ENCODE measurements around the gene UBE2O.

UBE2O gene

DNA sequence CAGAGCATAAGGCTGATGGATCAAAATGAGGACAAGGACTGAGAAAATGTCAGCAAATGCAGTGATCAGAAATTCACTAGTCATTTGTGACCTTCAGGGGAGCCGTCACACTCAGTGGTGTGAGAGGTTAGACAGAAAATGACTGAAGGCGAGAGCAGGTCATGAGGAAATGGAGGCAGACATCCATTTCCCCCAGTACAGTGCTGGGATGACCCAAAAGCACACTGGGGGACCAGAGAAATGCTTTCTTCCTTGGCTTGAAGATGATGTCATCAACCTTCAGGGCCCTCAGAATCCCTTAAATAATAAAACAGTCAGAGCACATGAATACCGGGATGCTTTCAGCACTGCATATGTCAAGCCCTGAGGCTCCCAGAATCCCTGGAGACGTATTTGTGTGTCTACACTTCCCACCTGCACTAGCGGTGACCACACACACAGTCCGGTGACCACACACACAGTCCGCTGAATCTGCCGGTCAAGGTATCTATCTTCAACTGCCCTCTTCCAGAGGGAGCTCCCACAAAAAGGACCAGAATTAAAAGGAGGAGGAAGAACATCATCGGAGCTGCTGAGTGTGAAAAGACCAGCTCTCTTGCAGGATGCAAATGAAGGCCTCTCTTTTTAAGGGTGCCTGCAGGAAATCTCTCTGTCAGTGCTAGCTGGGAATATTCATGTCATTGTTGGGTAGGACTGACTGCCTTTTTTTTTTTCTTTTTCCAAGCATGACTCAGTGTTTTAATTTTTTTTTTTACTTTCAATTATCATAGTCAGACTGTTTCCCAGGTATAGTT is 8.2 kb downstream of the UBE2O start (continued):
- TF ChIP-seq ZNF433 (tag by site-specific recombination; IDR thresholded peaks at IDR 0.05; ENCODE audit: low read depth) = no peak
- TF ChIP-seq ZNF239 (tag by site-specific recombination; IDR thresholded peaks at IDR 0.05) = no peak
- TF ChIP-seq ZNF664 (tag by site-specific recombination; IDR thresholded peaks at IDR 0.05) = no peak
- TF ChIP-seq ZNF121 (tag by site-specific recombination; IDR thresholded peaks at IDR 0.05) = no peak
- no peak for TF ChIP-seq ZNF670 (tag by site-specific recombination; IDR thresholded peaks at IDR 0.05; ENCODE audit: low read depth)
- peak; percentile 64; the same call in 1 of the 2 replicates for TF ChIP-seq ZBTB48 (tag by site-specific recombination; IDR thresholded peaks at IDR 0.05)
- no peak for TF ChIP-seq MZF1 (tag by site-specific recombination; IDR thresholded peaks at IDR 0.05; ENCODE audit: borderline replicate concordance)
- TF ChIP-seq WT1 (tag by site-specific recombination; IDR thresholded peaks at IDR 0.05) = no peak
- peak; percentile 53 for TF ChIP-seq ZNF366 (tag by site-specific recombination; conservative IDR thresholded peaks at IDR 0.05)
- no peak for TF ChIP-seq ZNF658 (tag by site-specific recombination; IDR thresholded peaks at IDR 0.05)
- TF ChIP-seq, protein P1, sequence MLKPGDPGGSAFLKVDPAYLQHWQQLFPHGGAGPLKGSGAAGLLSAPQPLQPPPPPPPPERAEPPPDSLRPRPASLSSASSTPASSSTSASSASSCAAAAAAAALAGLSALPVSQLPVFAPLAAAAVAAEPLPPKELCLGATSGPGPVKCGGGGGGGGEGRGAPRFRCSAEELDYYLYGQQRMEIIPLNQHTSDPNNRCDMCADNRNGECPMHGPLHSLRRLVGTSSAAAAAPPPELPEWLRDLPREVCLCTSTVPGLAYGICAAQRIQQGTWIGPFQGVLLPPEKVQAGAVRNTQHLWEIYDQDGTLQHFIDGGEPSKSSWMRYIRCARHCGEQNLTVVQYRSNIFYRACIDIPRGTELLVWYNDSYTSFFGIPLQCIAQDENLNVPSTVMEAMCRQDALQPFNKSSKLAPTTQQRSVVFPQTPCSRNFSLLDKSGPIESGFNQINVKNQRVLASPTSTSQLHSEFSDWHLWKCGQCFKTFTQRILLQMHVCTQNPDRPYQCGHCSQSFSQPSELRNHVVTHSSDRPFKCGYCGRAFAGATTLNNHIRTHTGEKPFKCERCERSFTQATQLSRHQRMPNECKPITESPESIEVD (tag by site-specific recombination; IDR thresholded peaks at IDR 0.05) = no peak
- TF ChIP-seq ZNF76 (tag by site-specific recombination; IDR thresholded peaks at IDR 0.05; ENCODE audit: borderline replicate concordance, low read depth) = no peak
- TF ChIP-seq EGR2 (tag by site-specific recombination; IDR thresholded peaks at IDR 0.05; ENCODE audit: low read depth) = no peak
- TF ChIP-seq ZBTB21 (tag by site-specific recombination; IDR thresholded peaks at IDR 0.05) = 0 out of 2 replicates have a peak, but pooled peaks have one; percentile 22
- no peak for TF ChIP-seq ZIC2 (tag by site-specific recombination; IDR thresholded peaks at IDR 0.05)
- no peak for TF ChIP-seq PRDM1 (tag by site-specific recombination; IDR thresholded peaks at IDR 0.05)
- no peak for TF ChIP-seq KLF1 (tag by site-specific recombination; IDR thresholded peaks at IDR 0.05)
- no peak for TF ChIP-seq BCL11B (tag by site-specific recombination; IDR thresholded peaks at IDR 0.05; ENCODE audit: low read depth)
- TF ChIP-seq, protein P2, sequence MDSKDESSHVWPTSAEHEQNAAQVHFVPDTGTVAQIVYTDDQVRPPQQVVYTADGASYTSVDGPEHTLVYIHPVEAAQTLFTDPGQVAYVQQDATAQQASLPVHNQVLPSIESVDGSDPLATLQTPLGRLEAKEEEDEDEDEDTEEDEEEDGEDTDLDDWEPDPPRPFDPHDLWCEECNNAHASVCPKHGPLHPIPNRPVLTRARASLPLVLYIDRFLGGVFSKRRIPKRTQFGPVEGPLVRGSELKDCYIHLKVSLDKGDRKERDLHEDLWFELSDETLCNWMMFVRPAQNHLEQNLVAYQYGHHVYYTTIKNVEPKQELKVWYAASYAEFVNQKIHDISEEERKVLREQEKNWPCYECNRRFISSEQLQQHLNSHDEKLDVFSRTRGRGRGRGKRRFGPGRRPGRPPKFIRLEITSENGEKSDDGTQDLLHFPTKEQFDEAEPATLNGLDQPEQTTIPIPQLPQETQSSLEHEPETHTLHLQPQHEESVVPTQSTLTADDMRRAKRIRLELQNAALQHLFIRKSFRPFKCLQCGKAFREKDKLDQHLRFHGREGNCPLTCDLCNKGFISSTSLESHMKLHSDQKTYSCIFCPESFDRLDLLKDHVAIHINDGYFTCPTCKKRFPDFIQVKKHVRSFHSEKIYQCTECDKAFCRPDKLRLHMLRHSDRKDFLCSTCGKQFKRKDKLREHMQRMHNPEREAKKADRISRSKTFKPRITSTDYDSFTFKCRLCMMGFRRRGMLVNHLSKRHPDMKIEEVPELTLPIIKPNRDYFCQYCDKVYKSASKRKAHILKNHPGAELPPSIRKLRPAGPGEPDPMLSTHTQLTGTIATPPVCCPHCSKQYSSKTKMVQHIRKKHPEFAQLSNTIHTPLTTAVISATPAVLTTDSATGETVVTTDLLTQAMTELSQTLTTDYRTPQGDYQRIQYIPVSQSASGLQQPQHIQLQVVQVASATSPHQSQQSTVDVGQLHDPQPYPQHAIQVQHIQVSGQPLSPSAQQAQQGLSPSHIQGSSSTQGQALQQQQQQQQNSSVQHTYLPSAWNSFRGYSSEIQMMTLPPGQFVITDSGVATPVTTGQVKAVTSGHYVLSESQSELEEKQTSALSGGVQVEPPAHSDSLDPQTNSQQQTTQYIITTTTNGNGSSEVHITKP (tag by site-specific recombination; IDR thresholded peaks at IDR 0.05) = peak; percentile 83
- no peak for TF ChIP-seq ZNF132 (tag by site-specific recombination; IDR thresholded peaks at IDR 0.05; ENCODE audit: borderline replicate concordance)
- peak; percentile 50; the same call in 1 of the 2 replicates for TF ChIP-seq ZNF660 (tag by site-specific recombination; IDR thresholded peaks at IDR 0.05)
- no peak for TF ChIP-seq ZNF169 (tag by site-specific recombination; IDR thresholded peaks at IDR 0.05)
- TF ChIP-seq ZBTB1 (tag by site-specific recombination; IDR thresholded peaks at IDR 0.05) = no peak
- no peak for TF ChIP-seq ZNF10 (tag by site-specific recombination; IDR thresholded peaks at IDR 0.05)
- no peak for TF ChIP-seq ZNF394 (tag by site-specific recombination; IDR thresholded peaks at IDR 0.05; ENCODE audit: borderline replicate concordance)
- no peak for TF ChIP-seq ZNF223 (tag by site-specific recombination; IDR thresholded peaks at IDR 0.05)
- TF ChIP-seq, protein P3, sequence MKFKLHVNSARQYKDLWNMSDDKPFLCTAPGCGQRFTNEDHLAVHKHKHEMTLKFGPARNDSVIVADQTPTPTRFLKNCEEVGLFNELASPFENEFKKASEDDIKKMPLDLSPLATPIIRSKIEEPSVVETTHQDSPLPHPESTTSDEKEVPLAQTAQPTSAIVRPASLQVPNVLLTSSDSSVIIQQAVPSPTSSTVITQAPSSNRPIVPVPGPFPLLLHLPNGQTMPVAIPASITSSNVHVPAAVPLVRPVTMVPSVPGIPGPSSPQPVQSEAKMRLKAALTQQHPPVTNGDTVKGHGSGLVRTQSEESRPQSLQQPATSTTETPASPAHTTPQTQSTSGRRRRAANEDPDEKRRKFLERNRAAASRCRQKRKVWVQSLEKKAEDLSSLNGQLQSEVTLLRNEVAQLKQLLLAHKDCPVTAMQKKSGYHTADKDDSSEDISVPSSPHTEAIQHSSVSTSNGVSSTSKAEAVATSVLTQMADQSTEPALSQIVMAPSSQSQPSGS (tag by site-specific recombination; IDR thresholded peaks at IDR 0.05; ENCODE audit: low read depth) = peak; percentile 94
- TF ChIP-seq IKZF3 (tag by site-specific recombination; IDR thresholded peaks at IDR 0.05) = 0 out of 2 replicates have a peak, but pooled peaks have one; percentile 15
- no peak for TF ChIP-seq ZNF624 (tag by site-specific recombination; IDR thresholded peaks at IDR 0.05)
- TF ChIP-seq ZNF654 (tag by site-specific recombination; IDR thresholded peaks at IDR 0.05; ENCODE audit: low read depth) = no peak
- no peak for TF ChIP-seq ZNF747 (tag by site-specific recombination; IDR thresholded peaks at IDR 0.05)
- no peak for TF ChIP-seq ZFP41 (tag by site-specific recombination; IDR thresholded peaks at IDR 0.05; ENCODE audit: borderline replicate concordance)
- TF ChIP-seq ZNF701 (tag by site-specific recombination; IDR thresholded peaks at IDR 0.05) = no peak
- TF ChIP-seq ZNF311 (tag by site-specific recombination; IDR thresholded peaks at IDR 0.05; ENCODE audit: borderline replicate concordance) = no peak
